HepG2 (cell line): ENCODE data around the gene TM4SF1. TPM values are rescaled to one million over a fixed set of nuclear protein-coding genes. Genes with fewer than 3 reads are reported as not detected.
A peak's percentile ranks its signal among the peaks of the same experiment; 100 is the strongest.

ENCODE experiments used
- ARID2 ChIP-seq: sonication (generic); formaldehyde crosslinking; IDR thresholded peaks from 2 replicates; pipeline ENCODE4 v1.8.1; 2022; ENCODE audit warnings: mild to moderate bottlenecking, missing genetic modification reagents, borderline replicate concordance
- ATF1 ChIP-seq: IDR thresholded peaks from 2 replicates; pipeline ENCODE4 v1.6.1; 2016; ENCODE audit warnings: mild to moderate bottlenecking, control low read depth
- KDM5A ChIP-seq: fragments of 200-600 bp; sonication (generic); IDR thresholded peaks from 2 replicates; pipeline ENCODE4 v1.7.0; 2018; ENCODE audit warnings: antibody characterized with exemption, mild to moderate bottlenecking, low read length, borderline replicate concordance
- KLF11 ChIP-seq: IDR thresholded peaks from 2 replicates; pipeline ENCODE4 v1.6.1; 2016; ENCODE audit warnings: missing compliant biosample characterization
- MED13 ChIP-seq: sonication (generic); formaldehyde crosslinking; IDR thresholded peaks from 2 replicates; pipeline ENCODE4 v1.5.0; 2020; ENCODE audit warnings: missing genetic modification reagents
- MTF2 ChIP-seq: sonication (generic); formaldehyde crosslinking; IDR thresholded peaks from 2 replicates; pipeline ENCODE4 v1.5.0; 2020; ENCODE audit warnings: missing genetic modification reagents, borderline replicate concordance
- NFKB2 ChIP-seq: sonication (generic); formaldehyde crosslinking; IDR thresholded peaks from 2 replicates; pipeline ENCODE4 v1.4.0; 2020; ENCODE audit warnings: missing genetic modification reagents, borderline replicate concordance
- NPAS2 ChIP-seq: sonication (generic); formaldehyde crosslinking; IDR thresholded peaks from 2 replicates; pipeline ENCODE4 v1.8.0; 2022; ENCODE audit warnings: mild to moderate bottlenecking, missing genetic modification reagents, borderline replicate concordance
- RBAK ChIP-seq: sonication (generic); formaldehyde crosslinking; IDR thresholded peaks from 2 replicates; pipeline ENCODE4 v1.5.1; 2020; ENCODE audit warnings: mild to moderate bottlenecking, missing genetic modification reagents
- SMAD1 ChIP-seq: sonication (generic); formaldehyde crosslinking; IDR thresholded peaks from 2 replicates; pipeline ENCODE4 v1.4.0; 2020; ENCODE audit warnings: missing genetic modification reagents, low read depth, mild to moderate bottlenecking, borderline replicate concordance
- TRAFD1 ChIP-seq: sonication (generic); formaldehyde crosslinking; IDR thresholded peaks from 2 replicates; pipeline ENCODE4 v1.5.1; 2020; ENCODE audit warnings: missing genetic modification reagents, mild to moderate bottlenecking, borderline replicate concordance
- YEATS4 ChIP-seq: sonication (generic); formaldehyde crosslinking; IDR thresholded peaks from 2 replicates; pipeline ENCODE4 v1.4.0; 2020; ENCODE audit warnings: missing genetic modification reagents, borderline replicate concordance
- ZBTB25 ChIP-seq: IDR thresholded peaks from 2 replicates; pipeline ENCODE4 v1.6.1; 2018; ENCODE audit warnings: missing genetic modification reagents
- ZEB1 ChIP-seq: IDR thresholded peaks from 2 replicates; pipeline ENCODE4 v1.6.1; 2012; ENCODE audit warnings: mild to moderate bottlenecking, low read depth, inconsistent platforms; ENCODE audit not compliant: insufficient replicate concordance
- ZIK1 ChIP-seq: sonication (generic); formaldehyde crosslinking; IDR thresholded peaks from 2 replicates; pipeline ENCODE4 v1.5.0; 2020; ENCODE audit warnings: mild to moderate bottlenecking, low read depth, missing genetic modification reagents, borderline replicate concordance
- ZNF136 ChIP-seq: sonication (generic); formaldehyde crosslinking; IDR thresholded peaks from 2 replicates; pipeline ENCODE4 v1.8.1; 2022; ENCODE audit warnings: low read depth, mild to moderate bottlenecking, moderate library complexity, missing genetic modification reagents
- ZNF143 ChIP-seq: sonication (generic); formaldehyde crosslinking; IDR thresholded peaks from 2 replicates; pipeline ENCODE4 v1.4.0; 2020; ENCODE audit warnings: missing genetic modification reagents
- ZNF276 ChIP-seq: sonication (generic); formaldehyde crosslinking; IDR thresholded peaks from 2 replicates; pipeline ENCODE4 v1.4.0; 2020; ENCODE audit warnings: mild to moderate bottlenecking, low read depth, missing genetic modification reagents
- ZNF331 ChIP-seq: sonication (generic); formaldehyde crosslinking; IDR thresholded peaks from 2 replicates; pipeline ENCODE4 v1.4.0; 2020; ENCODE audit warnings: missing genetic modification reagents
- ZNF501 ChIP-seq: sonication (generic); formaldehyde crosslinking; IDR thresholded peaks from 2 replicates; pipeline ENCODE4 v1.5.1; 2020; ENCODE audit warnings: mild to moderate bottlenecking, moderate library complexity, missing genetic modification reagents
- ZNF564 ChIP-seq: sonication (generic); formaldehyde crosslinking; IDR thresholded peaks from 2 replicates; pipeline ENCODE4 v1.8.1; 2023; ENCODE audit warnings: mild to moderate bottlenecking, missing genetic modification reagents
- ZNF570 ChIP-seq: sonication (generic); formaldehyde crosslinking; IDR thresholded peaks from 2 replicates; pipeline ENCODE4 v1.4.0; 2020; ENCODE audit warnings: mild to moderate bottlenecking, missing genetic modification reagents, borderline replicate concordance
- ZNF660 ChIP-seq: sonication (generic); formaldehyde crosslinking; IDR thresholded peaks from 2 replicates; pipeline ENCODE4 v1.5.1; 2020; ENCODE audit warnings: mild to moderate bottlenecking, low read depth, missing genetic modification reagents, borderline replicate concordance
- polyA plus RNA-seq, 8 experiments: library from polyadenylated mRNA; depleted of rRNA in 3 of 8; stranded (reverse) in 7 of 8; unstranded in 1 of 8; fragments of >200 nt; fragmentation: Illumina TruSeq in 4 of 8; extraction: Trizol in 4 of 8; gene quantifications; 2 replicates each; pipeline versions ENCODE4 v1.2.1 to v1.2.3, GENCODE V29; 2011 to 2016; ENCODE audit warnings: low read depth in 4 of 8, missing spikeins in 1 of 8, mixed read lengths in 1 of 8; ENCODE audit not compliant: insufficient read depth in 1 of 8
- total RNA-seq, 5 experiments: library from RNA; depleted of rRNA; stranded (reverse); fragments of >200 nt; fragmentation: Illumina TruSeq; extraction: Trizol; gene quantifications; 2 replicates each; pipeline ENCODE4 v1.2.3, GENCODE V29; 2016; ENCODE audit warnings: low read depth in 1 of 5

The TM4SF1 gene
- total and polyA plus RNA-seq, 2 of the 13 experiments (the other 11 are each of a cell fraction or from before 2014, with no cell fraction given): 431 to 1,359 TPM

GRCh38 chr3:149401212-149401925, 23.9 kb upstream of the TM4SF1 start (continued):
- peak; percentile 59; the same call in 1 of the 2 replicates for TF ChIP-seq RBAK (CRISPR knock-in tag)
- no peak for TF ChIP-seq ZNF564
- TF ChIP-seq NFKB2 (CRISPR knock-in tag): no peak
- TF ChIP-seq ZEB1: peak; percentile 94
- TF ChIP-seq ZNF276: no peak
- no peak for TF ChIP-seq ZNF570 (CRISPR knock-in tag)
- TF ChIP-seq MED13 (CRISPR knock-in tag): peak; percentile 87; the same call in 1 of the 2 replicates
- peak; percentile 45; the same call in 1 of the 2 replicates for TF ChIP-seq ARID2 (CRISPR knock-in tag)
- TF ChIP-seq TRAFD1 (CRISPR knock-in tag): no peak
- no peak for TF ChIP-seq ZNF660 (CRISPR knock-in tag)
- TF ChIP-seq ZBTB25: peak; percentile 86
- no peak for TF ChIP-seq ZNF143
- no peak for TF ChIP-seq KLF11 (CRISPR knock-in tag)
- 0 out of 2 replicates have a peak, but pooled peaks have one; percentile 24 for TF ChIP-seq ZNF501
- no peak for TF ChIP-seq ZIK1 (CRISPR knock-in tag)
- no peak for TF ChIP-seq SMAD1 (CRISPR knock-in tag)
- peak; percentile 62 for TF ChIP-seq ATF1 (CRISPR knock-in tag)
- TF ChIP-seq YEATS4 (CRISPR knock-in tag): no peak
- no peak for TF ChIP-seq NPAS2
- TF ChIP-seq ZNF331 (CRISPR knock-in tag): peak; percentile 62; the same call in 1 of the 2 replicates
- peak; percentile 20; the same call in 1 of the 2 replicates for TF ChIP-seq ZNF136 (CRISPR knock-in tag)
- TF ChIP-seq MTF2 (CRISPR knock-in tag): no peak
- TF ChIP-seq KDM5A: no peak; the same call in 1 of the 2 replicates
